HG02763 (cell line): ENCODE data around the gene ULK3.

Source experiments
- ATAC-seq: cut with Tn5 transposase; IDR thresholded peaks from one replicate; pipeline ENCODE4 v1.9.1; 2021; ENCODE audit warnings: mild to moderate bottlenecking, moderate library complexity; ENCODE audit not compliant: unreplicated experiment

The ULK3 gene

DNA sequence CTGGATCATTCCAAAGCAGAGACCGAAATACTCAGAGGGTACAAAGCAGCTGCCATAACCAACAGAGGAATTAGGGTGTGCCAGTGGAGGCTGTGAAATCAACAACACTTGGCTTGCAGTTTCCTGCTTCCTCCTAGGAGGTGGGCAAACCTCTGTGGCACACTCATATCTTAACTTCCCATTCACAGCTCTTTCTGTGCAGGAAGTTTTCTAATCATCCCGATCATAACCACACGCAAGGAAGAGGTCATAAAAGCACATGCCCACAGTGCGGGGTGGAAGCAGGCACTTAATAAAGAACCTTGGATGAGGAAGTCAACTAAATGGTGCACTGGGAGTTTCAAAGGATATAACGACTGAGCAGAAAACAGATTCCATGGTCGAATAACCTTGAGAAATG, 25.1 kb upstream of the ULK3 start:
- no peak for ATAC-seq

DNA sequence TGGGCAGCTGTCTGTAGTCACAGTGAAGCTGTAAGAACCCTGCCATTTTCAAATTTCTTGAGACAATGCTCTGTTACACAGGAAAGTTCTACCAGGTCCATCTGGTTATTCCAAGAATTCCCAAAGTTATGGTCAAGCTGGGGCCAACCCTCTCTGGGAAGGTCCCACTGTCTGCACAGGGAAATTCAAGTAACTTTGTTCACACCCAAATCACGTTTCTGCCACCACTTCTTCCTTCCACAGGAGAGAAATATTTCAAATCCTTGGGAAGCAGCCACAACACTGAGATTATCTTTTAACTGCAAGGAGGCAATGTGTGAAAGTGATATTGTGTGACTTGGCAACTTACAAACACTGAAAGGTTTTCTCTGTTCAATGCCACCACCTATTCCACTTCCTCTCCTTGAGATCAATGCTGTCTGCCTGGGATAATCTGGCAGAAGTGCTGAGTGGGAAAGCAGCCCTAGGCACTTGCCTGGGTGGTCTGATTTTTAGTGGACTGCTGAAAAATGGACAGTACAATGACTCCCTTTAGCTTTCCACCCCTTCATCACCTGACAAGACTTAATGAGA, 24.6 kb upstream of the ULK3 start:
- ATAC-seq = no peak

DNA sequence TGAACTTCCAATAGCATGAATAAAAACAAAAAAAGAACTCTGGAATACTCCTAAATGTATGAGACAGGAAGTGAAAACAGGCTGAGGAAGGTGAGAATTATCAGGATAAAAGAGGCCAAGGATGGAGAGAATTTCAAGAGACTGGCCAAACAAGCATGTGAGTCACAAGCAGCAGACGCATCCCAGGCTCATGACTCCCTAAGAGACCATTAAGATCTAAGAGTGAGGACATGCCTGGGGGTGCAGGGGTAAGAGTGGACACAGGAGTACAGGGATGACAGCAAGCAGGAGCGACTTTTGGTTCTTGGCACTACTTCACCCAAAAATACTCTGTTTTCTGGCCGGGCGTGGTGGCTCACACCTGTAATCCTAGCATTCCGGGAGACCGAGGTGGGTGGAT, 23.1 kb upstream of the ULK3 start:
- ATAC-seq = no peak

DNA sequence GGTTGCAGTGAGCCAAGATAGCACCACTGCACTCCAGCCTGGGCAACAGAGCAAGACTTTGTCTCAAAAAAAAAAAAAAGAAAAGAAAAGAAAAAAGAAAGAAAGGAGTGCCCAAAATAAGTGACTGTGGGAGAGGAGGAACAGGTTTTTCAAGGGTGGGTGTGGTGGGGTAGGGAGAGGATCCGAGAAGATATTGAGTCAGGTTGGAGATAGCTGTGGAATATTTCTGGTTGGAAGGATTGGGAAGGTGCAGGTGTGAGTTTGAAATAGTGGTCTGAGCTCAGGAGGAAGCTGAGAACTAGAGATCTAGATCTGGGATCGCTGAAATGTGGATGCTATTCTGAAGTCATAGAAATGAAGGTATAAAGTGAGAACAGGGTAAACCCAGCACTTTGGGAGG, 22.4 kb upstream of the ULK3 start:
- ATAC-seq = no peak

DNA sequence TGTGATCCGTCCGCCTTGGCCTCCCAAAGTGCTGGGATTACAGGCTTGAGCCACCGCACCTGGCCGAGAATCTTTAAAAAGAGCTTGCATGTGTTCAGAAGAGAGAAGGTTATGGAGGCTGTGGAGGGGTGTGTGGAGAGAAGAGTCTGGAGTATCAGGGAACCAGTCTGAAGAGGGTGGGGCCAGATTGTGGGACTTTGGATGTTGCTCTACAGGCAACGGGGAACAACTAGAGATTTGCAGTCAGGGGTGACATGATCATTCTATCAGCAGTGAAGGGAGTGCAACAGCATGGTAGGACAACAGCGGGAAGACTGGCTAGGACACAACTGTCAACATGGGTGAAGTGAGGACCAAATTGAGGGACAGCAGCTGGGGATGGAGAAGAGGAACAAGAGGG, 21.3 kb upstream of the ULK3 start:
- ATAC-seq = no peak

DNA sequence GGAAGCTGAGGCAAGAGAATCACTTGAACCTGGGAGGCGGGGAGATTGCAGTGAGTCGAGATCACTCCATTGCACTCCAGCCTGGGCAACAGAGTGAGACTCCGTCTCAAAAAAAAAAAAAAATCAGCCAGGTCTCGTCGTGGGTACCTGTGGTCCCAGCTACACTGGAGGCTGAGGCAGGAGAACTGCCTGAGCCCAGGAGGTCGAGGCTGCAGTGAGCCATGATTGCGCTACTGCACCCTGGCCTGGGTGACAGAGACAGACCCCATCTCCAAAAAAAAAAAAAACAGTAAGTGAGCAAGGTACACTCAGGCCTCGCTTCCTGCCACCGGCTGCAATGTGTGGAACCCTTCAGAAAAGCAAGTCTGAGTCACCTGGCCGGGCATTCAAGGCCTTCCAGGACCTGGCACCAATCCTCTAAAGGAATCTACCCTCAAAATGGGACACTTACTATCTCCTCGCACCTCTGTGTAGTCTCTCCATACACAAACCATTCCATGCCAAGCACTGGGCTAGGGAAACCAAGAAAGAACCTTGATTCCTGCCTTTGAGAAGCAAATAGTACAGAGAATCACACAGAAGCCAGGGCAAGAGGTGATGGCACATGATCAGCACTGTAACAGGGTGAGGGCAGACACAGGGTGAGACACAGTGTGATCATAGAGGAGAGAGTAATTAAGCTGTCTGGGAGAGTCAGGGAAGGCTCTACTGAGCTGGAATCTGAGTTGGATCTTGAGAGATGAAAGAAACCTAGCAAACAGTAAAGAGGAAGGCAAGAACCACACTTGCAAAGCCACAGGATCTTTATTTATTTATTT, 20.5 kb upstream of the ULK3 start:
- no peak for ATAC-seq

DNA sequence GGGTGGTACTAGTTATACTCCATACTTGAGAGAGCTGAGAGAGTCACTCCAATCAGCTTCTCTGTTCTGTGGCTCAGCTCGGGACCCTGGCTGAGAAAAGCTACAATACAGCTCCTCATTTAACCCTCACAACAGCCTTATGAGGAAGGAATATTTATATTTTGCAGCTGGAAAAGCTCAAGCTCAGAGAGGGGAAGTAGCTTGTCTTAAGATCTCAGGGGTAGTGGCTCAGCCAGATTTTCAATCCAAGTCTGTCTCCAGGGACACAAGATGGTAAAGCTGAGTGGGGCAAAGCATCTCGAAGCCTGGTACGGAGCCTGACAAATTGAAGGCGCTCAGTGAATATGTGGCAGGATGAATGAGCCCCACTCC, 15.4 kb upstream of the ULK3 start:
- no peak for ATAC-seq

DNA sequence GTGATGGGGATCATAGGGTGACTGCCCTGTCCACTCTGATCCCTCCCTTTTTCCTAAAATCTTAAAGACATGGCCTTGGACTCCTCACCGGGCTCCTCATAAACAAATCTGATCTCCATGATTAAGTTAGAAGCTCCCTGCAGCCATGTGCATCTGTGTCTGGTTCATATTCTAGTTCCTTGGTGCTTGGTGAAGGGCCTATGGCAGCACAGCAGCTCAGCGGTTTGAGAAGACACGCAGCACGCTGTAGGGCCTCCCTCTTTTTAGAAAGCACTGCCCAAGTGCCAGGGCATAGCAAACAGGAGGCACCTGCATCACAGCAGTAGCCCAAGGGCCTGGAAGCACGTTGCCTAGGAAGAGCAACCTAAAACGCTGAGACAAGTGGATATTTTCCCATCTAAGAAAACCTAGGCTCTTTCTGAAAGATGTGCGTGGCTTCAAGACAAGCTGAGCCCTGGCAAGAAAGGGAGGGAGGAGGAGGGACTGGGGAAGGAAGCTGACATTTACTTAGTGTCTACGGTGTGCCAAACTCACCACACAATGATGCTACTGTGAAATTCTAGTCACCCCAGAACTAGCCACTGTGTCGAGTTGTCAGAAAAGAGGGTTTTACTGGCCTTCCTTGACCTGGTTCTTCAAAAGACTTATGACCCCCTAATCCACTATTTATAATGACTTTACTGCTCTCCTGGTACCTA, 14.9 kb upstream of the ULK3 start:
- peak; percentile 6 for ATAC-seq

DNA sequence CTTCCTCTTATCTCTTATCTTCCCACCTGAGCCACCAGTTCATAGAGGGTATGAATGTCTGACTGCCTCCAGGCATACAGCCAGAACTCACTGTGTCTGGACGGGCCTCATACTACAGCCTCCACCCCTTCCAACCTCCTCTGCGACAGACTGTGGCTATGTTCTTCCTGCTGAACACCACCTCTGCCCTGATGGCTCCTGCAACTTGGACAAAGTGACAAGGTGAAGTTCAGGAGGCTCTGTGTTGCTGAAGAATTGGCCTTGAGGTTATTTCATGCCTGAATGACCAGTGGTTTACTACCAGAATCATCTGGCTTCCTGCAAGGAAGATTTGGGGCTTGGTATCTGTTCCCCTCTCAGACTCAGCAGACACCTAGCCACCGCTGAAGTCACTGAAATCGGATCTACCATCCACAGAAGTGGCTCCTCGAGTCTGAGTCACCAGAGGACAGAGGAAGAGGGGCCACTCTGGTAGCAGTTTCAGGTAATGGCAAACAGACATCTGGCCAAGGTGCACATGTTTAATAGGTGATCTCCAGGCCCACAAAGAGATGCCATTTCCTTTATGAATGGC, 14.2 kb upstream of the ULK3 start:
- ATAC-seq = peak; percentile 57

DNA sequence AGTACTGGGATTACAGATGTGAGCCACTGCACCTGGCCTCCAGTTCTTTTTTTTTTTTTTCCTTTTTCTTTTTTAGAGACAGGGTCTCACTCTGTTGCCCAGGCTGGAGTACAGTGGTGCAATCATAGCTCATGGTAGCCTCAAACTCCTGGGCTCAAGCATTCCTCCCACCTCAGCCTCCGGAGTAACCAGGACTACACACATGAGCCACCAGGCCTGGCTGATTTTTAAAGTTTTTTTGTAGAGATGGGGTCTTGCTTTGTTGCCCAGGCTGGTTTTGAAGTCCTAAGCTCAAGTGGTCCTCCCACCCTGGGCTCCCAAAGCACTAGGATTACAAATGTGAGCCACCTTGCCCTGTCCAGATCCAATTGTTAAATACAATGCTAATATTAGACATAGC, 13.6 kb upstream of the ULK3 start:
- no peak for ATAC-seq

DNA sequence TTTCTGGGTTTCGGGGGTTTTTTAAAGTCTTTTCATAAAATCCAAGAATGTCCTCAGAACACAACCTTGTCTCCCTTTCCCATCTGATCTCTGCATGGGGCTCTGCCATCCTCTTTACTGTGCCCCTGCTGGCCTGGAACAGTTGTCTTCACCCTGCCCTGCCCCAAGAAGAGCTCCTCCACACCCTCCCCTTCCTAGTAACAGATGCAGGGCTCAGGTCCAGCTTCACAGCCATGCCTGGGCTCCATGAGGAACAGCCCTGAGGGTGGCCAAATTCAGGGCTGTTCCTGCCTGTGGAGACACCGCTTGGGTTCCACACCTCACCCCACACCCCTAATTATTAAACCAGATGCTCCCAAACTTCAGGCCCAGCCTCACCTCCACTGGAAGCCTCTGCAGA, 12.9 kb upstream of the ULK3 start:
- no peak for ATAC-seq

DNA sequence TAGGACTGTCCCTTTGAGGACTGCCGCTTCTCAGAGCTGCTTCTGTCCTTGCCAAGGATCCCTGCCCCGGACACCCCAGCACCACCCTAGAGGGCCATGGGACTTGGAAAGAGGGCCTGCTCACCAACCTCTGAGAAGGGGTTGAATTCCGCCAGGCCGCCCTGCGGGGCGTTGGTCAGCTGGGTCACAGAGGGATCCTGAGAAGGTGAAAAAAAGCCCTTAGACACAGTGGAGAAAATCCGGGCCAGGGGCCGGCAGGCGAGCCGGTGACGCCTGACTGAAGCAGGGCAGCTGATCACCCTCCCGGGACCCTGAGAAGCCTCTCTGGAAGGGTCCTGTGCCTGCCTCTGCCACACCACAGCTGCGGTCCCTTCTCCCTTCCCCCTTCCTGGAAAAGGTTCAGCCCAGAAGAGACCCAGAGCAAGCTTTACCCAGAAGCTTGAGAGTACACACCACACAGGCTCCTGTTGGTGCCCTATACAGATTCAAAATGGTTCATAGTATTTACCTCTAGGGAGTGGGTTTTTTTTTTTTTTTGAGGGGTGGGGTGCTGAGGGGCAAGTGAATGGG, 11.6 kb upstream of the ULK3 start:
- no peak for ATAC-seq

DNA sequence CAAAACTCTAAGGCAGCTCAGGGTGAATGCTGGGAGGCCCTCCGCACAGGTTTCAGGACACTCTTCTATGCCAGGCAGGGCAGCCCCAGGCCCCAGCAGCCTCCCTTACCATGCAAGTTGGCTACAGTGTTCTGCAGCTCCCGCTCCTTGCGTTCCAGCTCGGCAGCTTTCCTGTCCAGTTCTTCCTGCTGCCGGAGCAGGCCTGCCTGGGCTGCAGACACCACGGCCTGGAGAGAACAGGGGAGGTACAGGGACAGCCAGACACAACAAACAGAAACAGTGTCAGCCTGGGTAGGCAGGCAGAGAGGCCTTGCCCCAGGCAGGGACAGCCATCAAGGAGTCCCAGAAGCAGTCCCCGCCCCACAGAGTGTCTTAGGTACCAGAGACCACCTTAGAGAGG, 9.0 kb upstream of the ULK3 start:
- no peak for ATAC-seq

DNA sequence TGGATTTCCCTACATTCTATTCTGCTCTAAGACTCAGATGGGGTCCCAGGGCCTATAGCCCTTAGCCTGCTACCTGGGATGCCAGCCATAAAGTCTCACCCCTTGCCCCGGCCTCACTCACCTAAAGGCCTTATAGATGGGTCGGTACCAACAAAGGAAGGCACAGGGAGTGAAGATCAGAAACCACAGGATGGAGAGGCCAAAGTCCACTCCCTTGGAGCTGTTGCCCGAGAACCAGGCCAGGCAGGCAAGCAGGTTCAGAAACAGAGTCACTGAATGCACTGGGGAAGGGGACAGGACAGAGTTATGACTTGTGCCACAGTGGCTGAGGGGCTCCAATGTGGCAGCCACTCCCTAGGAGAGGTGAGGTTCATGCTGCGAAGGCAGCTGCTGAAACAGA, 7.4 kb upstream of the ULK3 start:
- no peak for ATAC-seq

DNA sequence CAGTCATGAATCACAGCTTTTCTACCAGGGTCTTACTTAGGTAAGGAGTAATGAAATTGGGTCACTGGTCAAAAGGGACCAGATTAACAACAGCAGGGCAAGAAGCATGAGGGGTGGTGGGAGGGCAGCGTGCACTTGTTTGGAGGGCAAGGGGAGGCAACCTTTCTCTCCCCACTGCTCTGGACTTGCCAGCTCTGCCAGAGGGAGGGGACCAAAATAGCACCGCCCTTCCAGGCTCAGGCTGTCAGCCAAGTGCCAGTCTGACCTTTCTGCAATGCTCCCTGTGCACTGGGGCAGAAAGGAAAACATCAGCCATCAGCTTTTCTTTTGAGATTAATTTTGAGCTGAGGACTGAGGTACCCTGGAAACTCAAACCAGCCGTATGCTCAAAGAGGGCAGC, 4.5 kb upstream of the ULK3 start:
- no peak for ATAC-seq

DNA sequence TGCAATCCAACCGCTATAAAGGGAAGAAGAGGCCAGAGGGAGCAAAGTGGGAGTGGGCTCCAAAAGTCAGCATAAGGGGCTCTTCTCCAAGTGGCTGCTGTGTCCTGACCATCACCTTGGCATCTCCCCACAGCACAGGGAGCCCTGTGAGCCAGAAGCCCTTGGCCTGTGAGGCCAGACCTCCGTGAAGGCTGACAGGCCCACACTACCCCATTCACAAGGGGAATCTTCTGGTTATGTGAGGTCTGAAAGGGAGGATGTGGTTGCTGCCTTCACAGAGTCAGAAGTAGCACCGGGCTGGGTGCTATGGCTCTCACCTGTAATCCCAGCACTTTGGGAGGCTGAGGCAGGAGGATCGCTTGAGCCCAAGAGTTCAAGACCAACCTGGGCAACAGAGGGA, 2.6 kb upstream of the ULK3 start:
- no peak for ATAC-seq

DNA sequence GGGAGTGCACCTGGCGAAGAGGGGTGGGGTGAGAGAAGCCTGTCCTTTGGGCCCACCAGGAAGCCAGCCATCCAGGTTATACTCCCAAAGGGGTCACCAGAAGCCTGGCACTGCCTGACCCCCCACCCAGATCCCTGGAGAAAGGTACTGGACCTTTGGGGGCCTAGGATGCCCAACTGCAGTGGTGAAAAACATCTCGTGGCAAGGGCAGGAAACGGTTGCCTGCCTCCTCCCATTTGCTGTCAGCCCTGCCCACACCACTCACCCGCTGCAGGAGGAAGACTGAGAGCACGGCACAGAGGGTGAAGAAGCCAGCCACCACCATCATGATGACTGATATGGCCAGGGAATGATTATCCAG, 2.2 kb upstream of the ULK3 start:
- no peak for ATAC-seq

DNA sequence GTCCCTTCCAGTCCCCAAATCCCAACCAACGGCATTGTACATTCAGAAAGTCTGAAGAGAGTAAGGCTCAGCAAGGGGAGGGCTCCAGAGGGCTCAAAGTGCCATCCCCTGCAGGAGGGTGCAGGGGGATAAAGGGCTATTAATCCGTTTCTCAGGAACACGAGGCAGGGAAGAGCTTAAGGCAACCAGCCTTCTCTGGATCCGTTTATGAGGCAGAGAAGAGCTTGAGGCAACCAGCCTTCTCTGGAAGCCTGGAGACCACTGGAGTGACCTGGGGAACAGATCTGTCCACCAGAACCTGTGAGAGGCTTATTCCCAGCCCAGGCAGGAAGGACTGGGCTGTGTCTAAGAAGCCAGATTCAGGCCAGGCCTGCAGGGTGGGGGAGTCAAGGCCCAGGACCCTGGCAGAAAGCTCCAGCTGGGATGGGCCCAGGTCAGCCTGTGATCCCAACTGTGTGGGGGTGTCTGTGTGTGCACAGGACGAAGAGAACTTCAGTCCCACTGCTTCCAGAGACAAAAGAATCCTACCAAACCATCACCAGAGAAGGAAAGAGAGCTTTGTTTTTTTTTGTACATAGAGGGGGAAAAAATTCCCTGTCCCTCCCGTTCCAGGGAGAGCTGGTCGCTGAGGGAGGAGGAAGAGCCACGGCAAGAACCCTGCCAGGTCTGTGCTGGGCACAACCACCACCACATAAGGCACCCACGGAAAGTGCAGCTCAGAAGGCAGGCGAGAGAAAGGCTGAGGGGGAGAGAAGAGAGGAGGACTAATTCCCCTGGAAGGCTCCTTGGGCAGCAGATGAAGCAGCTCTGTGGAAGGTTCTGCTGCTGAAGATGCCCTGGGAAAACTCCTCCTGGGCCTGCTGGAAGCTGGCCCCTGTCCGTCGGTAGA, 1.6 kb upstream of the ULK3 start:
- no peak for ATAC-seq

DNA sequence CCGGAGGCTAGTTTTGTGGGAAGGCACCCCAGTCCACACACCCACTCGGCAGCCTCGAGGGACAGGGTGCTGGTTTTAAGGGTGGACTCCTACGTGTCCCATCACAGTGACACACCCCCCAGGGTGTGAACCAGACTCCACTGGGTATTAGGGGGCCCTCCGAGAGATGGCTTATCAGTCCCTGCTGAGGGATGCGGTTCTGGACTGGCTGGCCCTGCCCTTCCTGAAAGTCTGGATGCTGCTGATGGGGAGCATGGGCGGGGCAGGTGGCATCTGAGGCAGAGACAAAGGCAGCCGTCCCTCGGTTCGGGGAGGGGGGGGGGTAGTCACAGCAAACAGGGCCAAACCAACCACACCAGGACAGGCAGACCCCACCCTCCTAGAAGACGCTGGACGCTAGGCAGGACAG, 939 bp upstream of the ULK3 start:
- no peak for ATAC-seq

DNA sequence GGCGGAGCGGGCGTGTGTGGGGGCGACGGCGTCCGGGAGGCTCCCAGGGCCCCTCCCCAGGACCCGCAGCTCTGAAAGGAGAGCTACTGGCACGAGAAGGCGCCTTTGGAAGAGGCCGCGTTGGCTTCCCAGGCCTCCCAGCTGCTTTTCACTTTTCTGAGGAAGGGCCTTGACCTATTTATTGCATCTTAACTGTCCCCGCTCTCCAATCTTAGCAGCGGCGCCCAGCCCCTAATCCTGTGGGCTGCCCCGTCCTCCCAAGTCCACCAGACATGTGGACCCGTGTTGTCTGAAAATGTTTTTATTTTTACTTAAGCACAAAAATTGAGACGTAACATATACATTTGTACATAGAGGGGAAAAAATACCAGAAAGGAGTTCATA, 481 bp upstream of the ULK3 start:
- no peak for ATAC-seq

DNA sequence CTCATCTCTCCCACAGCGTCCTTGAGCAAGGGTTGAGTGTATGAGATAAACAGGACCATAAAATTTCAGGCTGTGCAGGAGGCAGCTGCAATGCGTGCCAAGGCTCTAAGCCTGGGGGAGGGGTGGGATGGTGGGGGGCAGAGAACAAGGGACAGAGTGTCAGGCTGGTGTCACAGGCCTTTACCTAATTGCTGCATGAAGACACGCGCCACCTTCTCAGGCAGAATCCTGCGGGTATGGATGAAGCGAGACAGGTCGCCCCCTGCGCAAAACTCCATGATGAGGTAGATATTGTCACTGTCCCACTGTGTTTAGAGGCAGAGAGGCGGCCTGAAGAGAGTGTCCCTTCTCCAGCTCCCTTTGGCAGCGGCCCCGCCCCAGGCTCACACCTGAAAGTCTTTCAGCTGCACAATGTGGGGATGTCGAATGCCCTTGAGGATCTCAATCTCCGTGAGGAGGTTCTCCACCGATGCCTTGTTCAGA, 1.0 kb downstream of the ULK3 start:
- no peak for ATAC-seq
